Stimulated activated CD8-positive, alpha-beta memory T cell treated with anti-CD3 and anti-CD28 coated beads, Interleukin-15, amount 100 ng/mL, for 24 hours (primary cell): ENCODE data around the gene OR2B6.
"Not testable (repeated sequence)": the region's sequence is repeated elsewhere in the genome, so short reads cannot be mapped to it uniquely, and the experiment has no call there.

ENCODE experiments used
- DNase-seq: peaks from one replicate; pipeline ENCODE4 v3.0.0-alpha.2; 2020; ENCODE audit warnings: low read depth

OR2B6 gene

GRCh38 chr6:27956941-27957340 lies at the start of gene OR2B6:
Gene OR2B6 (plus strand): TSS chr6:27957241. CDS start chr6:27957241, 0 bp downstream.
- DNase-seq: no peak

- DNase-seq: no peak
Measured at GRCh38 chr6:27908017-27908416, 49.0 kb upstream of the OR2B6 start.

GRCh38 chr6:27911956-27912446 lies 45.0 kb upstream of the OR2B6 start, which contains the start of gene OR2B2:
Gene OR2B2 (minus strand): TSS chr6:27912396. CDS start chr6:27912319, 77 bp downstream.
- DNase-seq: no peak

- no peak for DNase-seq
Measured at GRCh38 chr6:27922949-27923348, 34.1 kb upstream of the OR2B6 start.

- no peak for DNase-seq
Measured at GRCh38 chr6:27924179-27924578, 32.9 kb upstream of the OR2B6 start.

GRCh38 chr6:27928041-27928440 lies 29.0 kb upstream of the OR2B6 start:
- not testable (repeated sequence) for DNase-seq

GRCh38 chr6:27929930-27930329 lies 27.1 kb upstream of the OR2B6 start:
- DNase-seq: not testable (repeated sequence)

GRCh38 chr6:27931209-27931608 lies 25.8 kb upstream of the OR2B6 start:
- DNase-seq: no peak

- no peak for DNase-seq
Measured at GRCh38 chr6:27940766-27941165, 16.3 kb upstream of the OR2B6 start.

GRCh38 chr6:27943072-27943471 lies 14.0 kb upstream of the OR2B6 start:
- DNase-seq: not testable (repeated sequence)

GRCh38 chr6:27948237-27948636 lies 8.8 kb upstream of the OR2B6 start:
- DNase-seq: no peak

- DNase-seq: no peak
Measured at GRCh38 chr6:27951040-27951439, 6.0 kb upstream of the OR2B6 start.

- no peak for DNase-seq
Measured at GRCh38 chr6:27957516-27957915, 475 bp downstream of the OR2B6 start.

- no peak for DNase-seq
Measured at GRCh38 chr6:27962506-27962905, 5.5 kb downstream of the OR2B6 start.

- no peak for DNase-seq
Measured at GRCh38 chr6:27966044-27966443, 9.0 kb downstream of the OR2B6 start.

- DNase-seq: no peak
Measured at GRCh38 chr6:27966816-27967426, 9.9 kb downstream of the OR2B6 start.

GRCh38 chr6:27970444-27970843 lies 13.4 kb downstream of the OR2B6 start:
- no peak for DNase-seq

GRCh38 chr6:27972750-27973149 lies 15.7 kb downstream of the OR2B6 start:
- no peak for DNase-seq

- DNase-seq: no peak
Measured at GRCh38 chr6:27977387-27977786, 20.3 kb downstream of the OR2B6 start.

GRCh38 chr6:27978705-27979104 lies 21.7 kb downstream of the OR2B6 start:
- DNase-seq: no peak

- no peak for DNase-seq
Measured at GRCh38 chr6:27980111-27980510, 23.1 kb downstream of the OR2B6 start.

GRCh38 chr6:27986928-27987725 lies 30.1 kb downstream of the OR2B6 start:
- no peak for DNase-seq

- no peak for DNase-seq
Measured at GRCh38 chr6:27994616-27995015, 37.6 kb downstream of the OR2B6 start.
